SH-SY5Y (cell line): ENCODE results near the gene RABL6.

ENCODE experiments used
- GATA2 ChIP-seq: IDR thresholded peaks from 2 replicates; pipeline ENCODE4 v1.6.1; 2011; ENCODE audit warnings: mild to moderate bottlenecking, low read depth, low read length
- GATA3 ChIP-seq: IDR thresholded peaks from 2 replicates; pipeline ENCODE4 v1.6.1; 2011; ENCODE audit warnings: low read depth, mild to moderate bottlenecking, low read length, moderate library complexity

RABL6 gene

GRCh38 chr9:136804509-136805206 is 3.1 kb upstream of the RABL6 start:
- TF ChIP-seq GATA3 (no peak), GATA2 (no peak)

- TF ChIP-seq GATA3 (no peak), GATA2 (no peak)
These were observed 2.5 kb upstream of the RABL6 start for GRCh38 chr9:136805207-136805740.

GRCh38 chr9:136806067-136806466 is 1.7 kb upstream of the RABL6 start:
- TF ChIP-seq GATA2 (no peak), GATA3 (no peak)

GRCh38 chr9:136806631-136807201 is 1.0 kb upstream of the RABL6 start:
- TF ChIP-seq GATA3 (no peak), GATA2 (no peak)

GRCh38 chr9:136808075-136808805 is 492 bp downstream of the RABL6 start:
- TF ChIP-seq GATA2 (no peak), GATA3 (no peak)

GRCh38 chr9:136808806-136809158 is 1.0 kb downstream of the RABL6 start:
- no peak for TF ChIP-seq GATA2

GRCh38 chr9:136814725-136815421 is 7.1 kb downstream of the RABL6 start:
- TF ChIP-seq GATA2 (no peak), GATA3 (no peak)

- TF ChIP-seq GATA2 = no peak
These were observed 7.7 kb downstream of the RABL6 start for GRCh38 chr9:136815422-136815782.

GRCh38 chr9:136820971-136821825 is 13.4 kb downstream of the RABL6 start:
- TF ChIP-seq GATA3 (no peak), GATA2 (no peak)

- TF ChIP-seq GATA2 (no peak), GATA3 (no peak)
These were observed 14.2 kb downstream of the RABL6 start for GRCh38 chr9:136821826-136822544.

GRCh38 chr9:136823136-136824046 is 15.6 kb downstream of the RABL6 start:
- no peak for TF ChIP-seq GATA2
- TF ChIP-seq GATA3 = no peak
